DND-41 (cell line): ENCODE data around the gene SEMA3A.

Experiments
- ATAC-seq: fragments of 200-7000 bp; cut with Tn5 transposase; 3 replicates; pipeline ENCODE4 v1.9.1; 2021; ENCODE audit warnings: low read depth; ENCODE audit not compliant: insufficient read depth
- DNase-seq: peaks from one replicate; pipeline ENCODE4 v3.0.0-alpha.2; 2020
- H2AFZ ChIP-seq: 2 replicates; pipeline ENCODE4 v1.6.0; 2012; ENCODE audit warnings: low read depth, low read length
- H3K27ac ChIP-seq: 2 replicates; pipeline ENCODE4 v1.5.1; 2012; ENCODE audit warnings: low read length, inconsistent platforms
- H3K27me3 ChIP-seq: fragments of 200-600 bp; sonication (generic); 2 replicates; pipeline ENCODE4 v1.6.0; 2012; ENCODE audit warnings: low read length, mild to moderate bottlenecking, inconsistent platforms; ENCODE audit not compliant: insufficient read depth, poor library complexity
- H3K36me3 ChIP-seq: 2 replicates; pipeline ENCODE4 v1.5.1; 2012; ENCODE audit warnings: low read length, inconsistent platforms; ENCODE audit not compliant: insufficient read depth
- H3K4me1 ChIP-seq: 2 replicates; pipeline ENCODE4 v1.5.1; 2012; ENCODE audit warnings: mild to moderate bottlenecking, low read length; ENCODE audit not compliant: insufficient read depth
- H3K4me2 ChIP-seq: 2 replicates; pipeline ENCODE4 v1.6.0; 2012; ENCODE audit warnings: mild to moderate bottlenecking, moderate library complexity, low read length, inconsistent platforms; ENCODE audit not compliant: insufficient read depth
- H3K4me3 ChIP-seq, 2 experiments: fragments of 200-600 bp in 1 of 2; shearing (Covaris generic) in 1 of 2; 2 replicates each; pipeline ENCODE4 v1.5.1; 2012 to 2016; ENCODE audit warnings: inconsistent platforms in 2 of 2, low read length in 2 of 2, mild to moderate bottlenecking in 2 of 2, low read depth in 1 of 2, moderate library complexity in 1 of 2
- H3K79me2 ChIP-seq: 2 replicates; pipeline ENCODE4 v1.6.0; 2012; ENCODE audit warnings: low read length, inconsistent platforms; ENCODE audit not compliant: insufficient read depth
- H3K9ac ChIP-seq: 2 replicates; pipeline ENCODE4 v1.6.0; 2012; ENCODE audit warnings: low read depth, mild to moderate bottlenecking, inconsistent platforms, low read length, moderate library complexity
- H3K9me3 ChIP-seq: 2 replicates; pipeline ENCODE4 v1.5.1; 2012; ENCODE audit warnings: low read length, moderate library complexity, mild to moderate bottlenecking, inconsistent platforms; ENCODE audit not compliant: insufficient read depth, severe bottlenecking
- H4K20me1 ChIP-seq: 2 replicates; pipeline ENCODE4 v1.6.0; 2012; ENCODE audit warnings: low read length; ENCODE audit not compliant: insufficient read depth
- EZH2 ChIP-seq: IDR thresholded peaks from 3 replicates; pipeline ENCODE4 v1.6.1; 2012; ENCODE audit warnings: borderline replicate concordance, low read depth, mild to moderate bottlenecking, moderate library complexity, low read length, inconsistent platforms; ENCODE audit not compliant: severe bottlenecking
- TF ChIP-seq, protein P1 (sequence below): IDR thresholded peaks from 2 replicates; pipeline ENCODE4 v1.5.1; 2012; ENCODE audit warnings: borderline replicate concordance, low read length, moderate library complexity, mild to moderate bottlenecking; ENCODE audit not compliant: poor library complexity, severe bottlenecking; ENCODE audit errors: extremely low read depth

Gene SEMA3A

GRCh38 chr7:84188786-84189405 lies 5.7 kb downstream of the SEMA3A start:
- no peaks in the 10 kb centered on the region for H3K79me2 ChIP-seq
- ATAC-seq, result peak; percentile 59; the same call in 2 of the 3 replicates
- no peaks in the 10 kb centered on the region for H3K9me3 ChIP-seq
- no peak overlapping the region for H2AFZ ChIP-seq
- no peaks in the 10 kb centered on the region for H4K20me1 ChIP-seq
- H3K27me3 ChIP-seq, result no peaks in the 10 kb centered on the region
- H3K9ac ChIP-seq, result no peak overlapping the region
- no peak overlapping the region for H3K27ac ChIP-seq
- TF ChIP-seq, protein P1, sequence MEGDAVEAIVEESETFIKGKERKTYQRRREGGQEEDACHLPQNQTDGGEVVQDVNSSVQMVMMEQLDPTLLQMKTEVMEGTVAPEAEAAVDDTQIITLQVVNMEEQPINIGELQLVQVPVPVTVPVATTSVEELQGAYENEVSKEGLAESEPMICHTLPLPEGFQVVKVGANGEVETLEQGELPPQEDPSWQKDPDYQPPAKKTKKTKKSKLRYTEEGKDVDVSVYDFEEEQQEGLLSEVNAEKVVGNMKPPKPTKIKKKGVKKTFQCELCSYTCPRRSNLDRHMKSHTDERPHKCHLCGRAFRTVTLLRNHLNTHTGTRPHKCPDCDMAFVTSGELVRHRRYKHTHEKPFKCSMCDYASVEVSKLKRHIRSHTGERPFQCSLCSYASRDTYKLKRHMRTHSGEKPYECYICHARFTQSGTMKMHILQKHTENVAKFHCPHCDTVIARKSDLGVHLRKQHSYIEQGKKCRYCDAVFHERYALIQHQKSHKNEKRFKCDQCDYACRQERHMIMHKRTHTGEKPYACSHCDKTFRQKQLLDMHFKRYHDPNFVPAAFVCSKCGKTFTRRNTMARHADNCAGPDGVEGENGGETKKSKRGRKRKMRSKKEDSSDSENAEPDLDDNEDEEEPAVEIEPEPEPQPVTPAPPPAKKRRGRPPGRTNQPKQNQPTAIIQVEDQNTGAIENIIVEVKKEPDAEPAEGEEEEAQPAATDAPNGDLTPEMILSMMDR, result peak; percentile 67
- no peak for TF ChIP-seq EZH2
- no peaks in the 10 kb centered on the region for H3K4me1 ChIP-seq
- no peak overlapping the region for H3K4me2 ChIP-seq
- H3K36me3 ChIP-seq, result no peaks in the 10 kb centered on the region
- DNase-seq, result no peak
- H3K4me3 ChIP-seq, result no peak overlapping the region

GRCh38 chr7:84187813-84188510 lies 6.6 kb downstream of the SEMA3A start:
- Histone ChIP-seq H3K36me3 (no peaks in the 10 kb centered on the region), H3K9ac (no peak overlapping the region), H3K4me2 (no peak overlapping the region), H3K4me3 (no peak overlapping the region), H2AFZ (no peak overlapping the region), H3K4me1 (no peaks in the 10 kb centered on the region), H3K9me3 (no peaks in the 10 kb centered on the region), H4K20me1 (no peaks in the 10 kb centered on the region), H3K27ac (no peak overlapping the region), H3K79me2 (no peaks in the 10 kb centered on the region), H3K27me3 (no peaks in the 10 kb centered on the region)
- no peak for TF ChIP-seq EZH2
- TF ChIP-seq, protein P1, result no peak
- ATAC-seq (no peak), DNase-seq (no peak)

- Histone ChIP-seq H3K9ac (no peak overlapping the region), H3K4me1 (no peaks in the 10 kb centered on the region), H4K20me1 (no peaks in the 10 kb centered on the region), H3K27me3 (no peaks in the 10 kb centered on the region), H3K79me2 (no peaks in the 10 kb centered on the region), H3K9me3 (no peaks in the 10 kb centered on the region), H2AFZ (peak overlapping the region; percentile 25; the same call in 1 of the 2 replicates), H3K27ac (no peak overlapping the region), H3K36me3 (no peaks in the 10 kb centered on the region), H3K4me2 (no peak overlapping the region), H3K4me3 (no peak overlapping the region)
- TF ChIP-seq, protein P1, result no peak
- no peak for TF ChIP-seq EZH2
- ATAC-seq (no peak), DNase-seq (no peak)
These were observed 7.3 kb downstream of the SEMA3A start for GRCh38 chr7:84187087-84187805.
